HUES48 (cell line): ENCODE data around the gene FKBP15.

ENCODE experiments used
- H3K27ac ChIP-seq: one replicate; pipeline ENCODE4 v1.7.0; 2013; ENCODE audit warnings: low read depth, low read length, inconsistent platforms
- H3K27me3 ChIP-seq: 2 replicates; pipeline ENCODE4 v1.6.1; 2013; ENCODE audit warnings: mild to moderate bottlenecking, low read length; ENCODE audit not compliant: control insufficient read depth, insufficient read depth
- H3K36me3 ChIP-seq: 2 replicates; pipeline ENCODE4 v1.6.1; 2013; ENCODE audit warnings: low read length; ENCODE audit not compliant: control insufficient read depth, insufficient read depth
- H3K4me1 ChIP-seq: 2 replicates; pipeline ENCODE4 v1.6.1; 2013; ENCODE audit warnings: mild to moderate bottlenecking, low read length; ENCODE audit not compliant: control insufficient read depth, insufficient read depth
- H3K4me3 ChIP-seq: 2 replicates; pipeline ENCODE4 v1.5.1; 2013; ENCODE audit warnings: mild to moderate bottlenecking, low read depth, low read length
- H3K9ac ChIP-seq: 2 replicates; pipeline ENCODE4 v1.6.1; 2013; ENCODE audit warnings: mild to moderate bottlenecking, low read depth, low read length, moderate library complexity
- H3K9me3 ChIP-seq: 2 replicates; pipeline ENCODE4 v1.6.1; 2013; ENCODE audit warnings: low read length; ENCODE audit not compliant: control insufficient read depth, insufficient read depth

The FKBP15 gene

GRCh38 chr9:113210815-113211214 lies 10.3 kb downstream of the FKBP15 start:
- Histone ChIP-seq H3K9ac (no peak overlapping the region), H3K4me1 (no peaks in the 10 kb centered on the region), H3K27me3 (no peaks in the 10 kb centered on the region), H3K36me3 (peaks cover 20% of the 10 kb centered on the region), H3K4me3 (no peak overlapping the region), H3K9me3 (no peaks in the 10 kb centered on the region), H3K27ac (no peak overlapping the region)

GRCh38 chr9:113205861-113206260 lies 15.2 kb downstream of the FKBP15 start:
- Histone ChIP-seq H3K27ac (no peak overlapping the region), H3K4me3 (no peak overlapping the region), H3K36me3 (peaks cover 44% of the 10 kb centered on the region), H3K4me1 (no peaks in the 10 kb centered on the region), H3K9ac (no peak overlapping the region), H3K9me3 (no peaks in the 10 kb centered on the region), H3K27me3 (no peaks in the 10 kb centered on the region)

GRCh38 chr9:113205432-113205831 lies 15.6 kb downstream of the FKBP15 start:
- H3K9ac ChIP-seq: no peak overlapping the region
- H3K27ac ChIP-seq: no peak overlapping the region
- peaks cover 40% of the 10 kb centered on the region for H3K36me3 ChIP-seq
- no peaks in the 10 kb centered on the region for H3K9me3 ChIP-seq
- H3K4me3 ChIP-seq: no peak overlapping the region
- no peaks in the 10 kb centered on the region for H3K4me1 ChIP-seq
- H3K27me3 ChIP-seq: no peaks in the 10 kb centered on the region

- H3K36me3 ChIP-seq: peaks cover 39% of the 10 kb centered on the region
- H3K9ac ChIP-seq: no peak overlapping the region
- no peaks in the 10 kb centered on the region for H3K9me3 ChIP-seq
- H3K4me3 ChIP-seq: no peak overlapping the region
- no peaks in the 10 kb centered on the region for H3K27me3 ChIP-seq
- H3K27ac ChIP-seq: no peak overlapping the region
- no peaks in the 10 kb centered on the region for H3K4me1 ChIP-seq
Measured at GRCh38 chr9:113199683-113200329, 21.3 kb downstream of the FKBP15 start.

GRCh38 chr9:113192455-113192854 lies 28.6 kb downstream of the FKBP15 start:
- H3K4me1 ChIP-seq: no peaks in the 10 kb centered on the region
- H3K9me3 ChIP-seq: no peaks in the 10 kb centered on the region
- H3K27me3 ChIP-seq: no peaks in the 10 kb centered on the region
- H3K9ac ChIP-seq: no peak overlapping the region
- H3K27ac ChIP-seq: no peak overlapping the region
- peaks cover 34% of the 10 kb centered on the region for H3K36me3 ChIP-seq
- no peak overlapping the region for H3K4me3 ChIP-seq

GRCh38 chr9:113187929-113188595 lies 33.0 kb downstream of the FKBP15 start:
- Histone ChIP-seq H3K9me3 (no peaks in the 10 kb centered on the region), H3K9ac (no peak overlapping the region), H3K4me3 (no peak overlapping the region), H3K36me3 (peaks cover 69% of the 10 kb centered on the region), H3K27me3 (no peaks in the 10 kb centered on the region), H3K4me1 (no peaks in the 10 kb centered on the region), H3K27ac (no peak overlapping the region)

GRCh38 chr9:113186137-113186755 lies 34.8 kb downstream of the FKBP15 start:
- Histone ChIP-seq H3K27ac (no peak overlapping the region), H3K27me3 (no peaks in the 10 kb centered on the region), H3K9ac (no peak overlapping the region), H3K4me1 (no peaks in the 10 kb centered on the region), H3K4me3 (no peak overlapping the region), H3K36me3 (peaks cover 79% of the 10 kb centered on the region), H3K9me3 (no peaks in the 10 kb centered on the region)

GRCh38 chr9:113185271-113185670 lies 35.8 kb downstream of the FKBP15 start:
- Histone ChIP-seq H3K27ac (no peak overlapping the region), H3K4me1 (no peaks in the 10 kb centered on the region), H3K9me3 (no peaks in the 10 kb centered on the region), H3K4me3 (no peak overlapping the region), H3K27me3 (no peaks in the 10 kb centered on the region), H3K9ac (no peak overlapping the region), H3K36me3 (peaks cover 87% of the 10 kb centered on the region)

GRCh38 chr9:113184539-113184938 lies 36.5 kb downstream of the FKBP15 start:
- Histone ChIP-seq H3K27ac (no peak overlapping the region), H3K4me1 (no peaks in the 10 kb centered on the region), H3K36me3 (peaks cover 88% of the 10 kb centered on the region), H3K27me3 (no peaks in the 10 kb centered on the region), H3K4me3 (no peak overlapping the region), H3K9ac (no peak overlapping the region), H3K9me3 (no peaks in the 10 kb centered on the region)

- Histone ChIP-seq H3K4me1 (no peaks in the 10 kb centered on the region), H3K4me3 (no peak overlapping the region), H3K27ac (no peak overlapping the region), H3K36me3 (peaks cover 88% of the 10 kb centered on the region), H3K9ac (no peak overlapping the region), H3K9me3 (no peaks in the 10 kb centered on the region), H3K27me3 (no peaks in the 10 kb centered on the region)
Measured at GRCh38 chr9:113183956-113184488, 37.1 kb downstream of the FKBP15 start.

GRCh38 chr9:113181165-113181564 lies 39.9 kb downstream of the FKBP15 start:
- H3K27ac ChIP-seq: no peak overlapping the region
- H3K9ac ChIP-seq: no peak overlapping the region
- peaks cover 91% of the 10 kb centered on the region for H3K36me3 ChIP-seq
- no peak overlapping the region for H3K4me3 ChIP-seq
- H3K9me3 ChIP-seq: no peaks in the 10 kb centered on the region
- no peaks in the 10 kb centered on the region for H3K4me1 ChIP-seq
- no peaks in the 10 kb centered on the region for H3K27me3 ChIP-seq
